Left ventricle myocardium inferior (tissue), 1 donor: Measurements from ENCODE around the gene SIGLEC15. TPM values are rescaled to one million over a fixed set of nuclear protein-coding genes. Genes with fewer than 3 reads are reported as not detected.
"Not testable (repeated sequence)": the region's sequence is repeated elsewhere in the genome, so short reads cannot be mapped to it uniquely, and the experiment has no call there.

Experiments
- DNase-seq: peaks from one replicate; pipeline ENCODE4 v3.0.0-alpha.2; 2020
- H3K27ac ChIP-seq: fragments of 200-600 bp; replicated peaks from 2 replicates; pipeline ENCODE4 v1.8.0; 2021
- H3K27me3 ChIP-seq: fragments of 200-600 bp; 2 replicates; pipeline ENCODE4 v1.8.0; 2021; ENCODE audit warnings: low read depth
- H3K36me3 ChIP-seq: fragments of 200-600 bp; 2 replicates; pipeline ENCODE4 v1.8.0; 2021
- H3K4me1 ChIP-seq: fragments of 200-600 bp; 2 replicates; pipeline ENCODE4 v1.8.0; 2021
- H3K4me3 ChIP-seq: fragments of 200-600 bp; 2 replicates; pipeline ENCODE4 v1.8.0; 2021; ENCODE audit warnings: mild to moderate bottlenecking, moderate library complexity
- H3K9me3 ChIP-seq: fragments of 200-600 bp; replicated peaks from 2 replicates; pipeline ENCODE4 v1.8.0; 2021
- intact Hi-C: fragments of 100-400 bp; cut with micrococcal nuclease; formaldehyde crosslinking; loops from one replicate; pipeline ENCODE4 v1.11.0; 2022
- total RNA-seq: library from RNA; stranded (reverse); fragmentation: NEBNext Ultra II Directional; extraction: Animal tissue kit (Norgen Biotek cat#: 25700); gene quantifications from one replicate; pipeline ENCODE4 v1.2.1, GENCODE V29; 2021
- TF ChIP-seq, protein P1 (sequence below): fragments of 200-600 bp; IDR thresholded peaks from 2 replicates; pipeline ENCODE4 v1.8.0; 2021; ENCODE audit warnings: antibody characterized with exemption, mild to moderate bottlenecking, borderline replicate concordance
- donor health status: DM: no; HTN: yes; CAD: no; lungs with severe emphysema.

The SIGLEC15 gene
- total RNA-seq, 1 donor from 2014 or later = 0.19 TPM

DNA sequence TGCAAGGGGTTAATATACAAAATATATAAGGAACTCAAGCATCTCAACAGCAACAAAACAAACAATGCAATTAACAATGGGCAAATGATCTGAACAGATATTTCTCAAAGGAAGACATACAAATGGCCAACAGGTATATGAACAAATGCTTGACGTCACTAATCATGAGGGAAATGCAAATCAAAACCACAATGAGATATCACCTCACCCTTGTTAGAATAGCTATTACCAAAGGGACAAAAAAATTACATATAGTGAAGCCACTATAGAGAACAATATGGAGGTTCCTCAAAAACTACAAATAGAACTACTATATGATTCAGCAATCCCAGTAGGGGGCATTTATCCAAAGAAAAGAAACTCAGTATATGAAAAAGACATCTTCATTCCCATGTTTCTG lies 3.8 kb upstream of the SIGLEC15 start:
- Histone ChIP-seq H3K36me3 (no peaks in the 10 kb centered on the region), H3K27me3 (no peaks in the 10 kb centered on the region), H3K27ac (no peak overlapping the region), H3K9me3 (peaks cover 15% of the 10 kb centered on the region), H3K4me3 (no peak overlapping the region), H3K4me1 (peaks cover 8% of the 10 kb centered on the region)
- intact Hi-C loops = no loop called here
- TF ChIP-seq, protein P1, sequence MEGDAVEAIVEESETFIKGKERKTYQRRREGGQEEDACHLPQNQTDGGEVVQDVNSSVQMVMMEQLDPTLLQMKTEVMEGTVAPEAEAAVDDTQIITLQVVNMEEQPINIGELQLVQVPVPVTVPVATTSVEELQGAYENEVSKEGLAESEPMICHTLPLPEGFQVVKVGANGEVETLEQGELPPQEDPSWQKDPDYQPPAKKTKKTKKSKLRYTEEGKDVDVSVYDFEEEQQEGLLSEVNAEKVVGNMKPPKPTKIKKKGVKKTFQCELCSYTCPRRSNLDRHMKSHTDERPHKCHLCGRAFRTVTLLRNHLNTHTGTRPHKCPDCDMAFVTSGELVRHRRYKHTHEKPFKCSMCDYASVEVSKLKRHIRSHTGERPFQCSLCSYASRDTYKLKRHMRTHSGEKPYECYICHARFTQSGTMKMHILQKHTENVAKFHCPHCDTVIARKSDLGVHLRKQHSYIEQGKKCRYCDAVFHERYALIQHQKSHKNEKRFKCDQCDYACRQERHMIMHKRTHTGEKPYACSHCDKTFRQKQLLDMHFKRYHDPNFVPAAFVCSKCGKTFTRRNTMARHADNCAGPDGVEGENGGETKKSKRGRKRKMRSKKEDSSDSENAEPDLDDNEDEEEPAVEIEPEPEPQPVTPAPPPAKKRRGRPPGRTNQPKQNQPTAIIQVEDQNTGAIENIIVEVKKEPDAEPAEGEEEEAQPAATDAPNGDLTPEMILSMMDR = no peak
- no peak for DNase-seq

GRCh38 chr18:45826084-45826483 lies 609 bp downstream of the SIGLEC15 start:
- Histone ChIP-seq H3K9me3 (peaks cover 6% of the 10 kb centered on the region), H3K27ac (no peak overlapping the region), H3K4me3 (no peak overlapping the region), H3K27me3 (peaks cover 7% of the 10 kb centered on the region), H3K4me1 (peaks cover 30% of the 10 kb centered on the region), H3K36me3 (no peaks in the 10 kb centered on the region)
- intact Hi-C loops = no loop called here
- no peak for DNase-seq
- TF ChIP-seq, protein P1 = no peak

GRCh38 chr18:45826716-45827115 lies 1.2 kb downstream of the SIGLEC15 start:
- intact Hi-C loops, DNase-seq, H3K9me3 ChIP-seq, H3K27ac ChIP-seq, H3K36me3 ChIP-seq, H3K4me3 ChIP-seq: not testable (repeated sequence)
- Histone ChIP-seq H3K27me3 (peaks cover 14% of the 10 kb centered on the region), H3K4me1 (peaks cover 30% of the 10 kb centered on the region)

- intact Hi-C loops = no loop called here
- Histone ChIP-seq H3K9me3 (no peaks in the 10 kb centered on the region), H3K36me3 (no peaks in the 10 kb centered on the region), H3K4me3 (peak overlapping the region; percentile 19), H3K27ac (no peak overlapping the region), H3K27me3 (peaks cover 26% of the 10 kb centered on the region), H3K4me1 (peaks cover 30% of the 10 kb centered on the region)
- DNase-seq = no peak
- TF ChIP-seq, protein P1 = no peak
Observed at GRCh38 chr18:45828917-45829811, 3.7 kb downstream of the SIGLEC15 start.

DNA sequence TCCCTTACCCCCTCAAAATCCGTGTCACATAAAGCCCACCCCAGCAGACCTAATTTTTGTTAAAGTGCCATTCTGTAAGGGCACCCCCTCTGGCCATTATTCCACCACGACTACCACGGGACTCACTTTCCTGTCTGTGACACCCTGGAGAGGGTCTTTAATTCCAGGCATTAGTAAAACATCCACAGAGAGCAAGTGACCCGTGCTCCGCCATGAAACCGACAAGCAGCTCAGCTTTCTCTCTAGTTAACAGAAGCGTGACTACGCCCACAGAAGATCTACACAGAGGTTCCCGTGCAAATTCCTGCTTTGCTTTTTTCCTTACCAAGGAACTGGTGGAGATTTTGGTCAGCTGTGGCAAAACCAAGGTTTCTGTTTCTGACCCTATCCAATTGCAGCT lies 4.4 kb downstream of the SIGLEC15 start:
- Histone ChIP-seq H3K4me1 (peaks cover 30% of the 10 kb centered on the region), H3K9me3 (no peaks in the 10 kb centered on the region), H3K27ac (no peak overlapping the region), H3K4me3 (no peak overlapping the region), H3K36me3 (no peaks in the 10 kb centered on the region), H3K27me3 (peaks cover 30% of the 10 kb centered on the region)
- TF ChIP-seq, protein P1 = no peak
- intact Hi-C loops = no loop called here
- DNase-seq = no peak

- DNase-seq = no peak
- H3K36me3 ChIP-seq = no peaks in the 10 kb centered on the region
- intact Hi-C loops = no loop called here
- no peaks in the 10 kb centered on the region for H3K9me3 ChIP-seq
- H3K4me1 ChIP-seq = peaks cover 23% of the 10 kb centered on the region
- no peak overlapping the region for H3K4me3 ChIP-seq
- peaks cover 36% of the 10 kb centered on the region for H3K27me3 ChIP-seq
- TF ChIP-seq, protein P1 = no peak
- H3K27ac ChIP-seq = no peak overlapping the region
Observed at GRCh38 chr18:45830917-45831316, 5.4 kb downstream of the SIGLEC15 start.
